HG02610 (cell line): ENCODE measurements around the gene FIBCD1.

ENCODE experiments used
- ATAC-seq: cut with Tn5 transposase; IDR thresholded peaks from one replicate; pipeline ENCODE4 v1.9.1; 2021; ENCODE audit warnings: mild to moderate bottlenecking, moderate library complexity; ENCODE audit not compliant: unreplicated experiment

Gene FIBCD1

GRCh38 chr9:130937146-130938076 lies 1.6 kb downstream of the FIBCD1 start:
- ATAC-seq = no peak

- ATAC-seq = no peak
Measured at GRCh38 chr9:130936285-130937117, 2.5 kb downstream of the FIBCD1 start.

GRCh38 chr9:130935648-130936271 lies 3.3 kb downstream of the FIBCD1 start:
- no peak for ATAC-seq

- ATAC-seq = no peak
Measured at GRCh38 chr9:130934702-130935647, 4.1 kb downstream of the FIBCD1 start.

GRCh38 chr9:130934246-130934645 lies 4.8 kb downstream of the FIBCD1 start:
- ATAC-seq = no peak

GRCh38 chr9:130933114-130934046 lies 5.7 kb downstream of the FIBCD1 start:
- no peak for ATAC-seq

GRCh38 chr9:130932255-130933079 lies 6.6 kb downstream of the FIBCD1 start:
- no peak for ATAC-seq

- ATAC-seq = no peak
Measured at GRCh38 chr9:130931508-130932254, 7.4 kb downstream of the FIBCD1 start.

GRCh38 chr9:130930804-130931349 lies 8.2 kb downstream of the FIBCD1 start:
- ATAC-seq = no peak

- no peak for ATAC-seq
Measured at GRCh38 chr9:130930132-130930803, 8.8 kb downstream of the FIBCD1 start.

GRCh38 chr9:130929571-130930038 lies 9.4 kb downstream of the FIBCD1 start:
- no peak for ATAC-seq

- ATAC-seq = peak; percentile 69
Measured at GRCh38 chr9:130927995-130928900, 10.8 kb downstream of the FIBCD1 start.

GRCh38 chr9:130927338-130927737 lies 11.7 kb downstream of the FIBCD1 start:
- ATAC-seq = no peak

GRCh38 chr9:130925050-130925678 lies 13.9 kb downstream of the FIBCD1 start:
- no peak for ATAC-seq

- ATAC-seq = no peak
Measured at GRCh38 chr9:130924448-130924788, 14.6 kb downstream of the FIBCD1 start.
